NCI-H2029 treated with DMSO at 0.1 percent for 48 hours (cell line): ENCODE measurements around the gene SLC18A3.

Source experiments
- DNase-seq: peaks from one replicate; lab custom pipeline; 2025; lab: John Stamatoyannopoulos, UW

The SLC18A3 gene

DNA sequence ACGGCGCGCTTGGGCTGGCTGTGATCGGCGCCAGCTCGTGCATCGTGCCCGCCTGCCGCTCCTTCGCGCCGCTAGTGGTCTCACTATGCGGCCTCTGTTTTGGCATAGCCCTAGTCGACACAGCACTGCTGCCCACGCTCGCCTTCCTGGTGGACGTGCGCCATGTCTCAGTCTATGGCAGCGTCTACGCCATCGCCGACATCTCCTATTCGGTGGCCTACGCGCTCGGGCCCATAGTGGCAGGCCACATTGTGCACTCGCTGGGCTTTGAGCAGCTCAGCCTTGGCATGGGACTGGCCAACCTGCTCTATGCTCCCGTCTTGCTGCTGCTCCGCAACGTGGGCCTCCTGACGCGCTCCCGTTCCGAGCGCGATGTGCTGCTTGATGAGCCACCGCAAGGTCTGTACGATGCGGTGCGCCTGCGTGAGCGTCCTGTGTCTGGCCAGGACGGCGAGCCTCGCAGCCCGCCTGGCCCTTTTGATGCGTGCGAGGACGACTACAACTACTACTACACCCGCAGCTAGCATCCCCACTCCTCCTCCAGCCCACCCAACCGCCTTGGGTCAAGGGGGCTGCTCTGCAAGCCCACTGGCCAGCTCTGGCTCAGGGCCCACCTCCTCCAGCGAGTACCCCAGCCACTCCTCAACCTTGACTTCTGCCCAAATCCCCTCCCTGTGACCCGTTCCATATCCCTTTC is 1.9 kb downstream of the SLC18A3 start:
- no peak for DNase-seq

DNA sequence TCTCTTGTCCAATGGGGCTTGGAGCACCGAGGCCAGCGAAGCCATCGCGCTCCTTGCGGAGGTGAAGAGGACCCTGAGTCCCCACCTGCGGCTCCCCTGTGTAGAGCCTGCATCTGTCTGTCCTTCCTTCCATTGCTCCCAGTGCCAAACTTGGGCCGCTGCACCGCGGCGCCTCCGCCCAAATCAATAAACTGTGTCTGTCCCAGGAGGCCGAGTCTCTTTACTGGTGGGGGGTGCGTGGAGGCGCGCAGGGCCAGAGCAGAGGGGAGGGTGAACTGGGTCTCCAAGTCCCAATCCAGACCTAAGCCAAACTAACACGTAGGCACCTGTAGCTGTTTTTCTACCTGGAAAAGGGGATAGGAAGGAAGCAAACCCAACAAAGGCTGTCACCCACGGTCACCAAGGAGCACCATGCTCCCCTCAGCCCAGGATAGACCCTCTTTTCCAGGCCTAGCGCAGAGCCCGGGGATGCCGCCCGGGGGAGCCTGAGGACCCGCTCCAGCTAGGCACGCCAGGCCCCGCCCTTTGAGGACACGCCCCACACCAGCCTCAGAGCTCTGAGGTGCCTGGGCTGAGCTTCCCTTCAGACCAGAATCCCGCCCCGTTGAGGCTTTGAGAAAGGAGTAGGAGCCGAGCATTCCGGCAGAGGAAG is 2.5 kb downstream of the SLC18A3 start:
- no peak for DNase-seq

DNA sequence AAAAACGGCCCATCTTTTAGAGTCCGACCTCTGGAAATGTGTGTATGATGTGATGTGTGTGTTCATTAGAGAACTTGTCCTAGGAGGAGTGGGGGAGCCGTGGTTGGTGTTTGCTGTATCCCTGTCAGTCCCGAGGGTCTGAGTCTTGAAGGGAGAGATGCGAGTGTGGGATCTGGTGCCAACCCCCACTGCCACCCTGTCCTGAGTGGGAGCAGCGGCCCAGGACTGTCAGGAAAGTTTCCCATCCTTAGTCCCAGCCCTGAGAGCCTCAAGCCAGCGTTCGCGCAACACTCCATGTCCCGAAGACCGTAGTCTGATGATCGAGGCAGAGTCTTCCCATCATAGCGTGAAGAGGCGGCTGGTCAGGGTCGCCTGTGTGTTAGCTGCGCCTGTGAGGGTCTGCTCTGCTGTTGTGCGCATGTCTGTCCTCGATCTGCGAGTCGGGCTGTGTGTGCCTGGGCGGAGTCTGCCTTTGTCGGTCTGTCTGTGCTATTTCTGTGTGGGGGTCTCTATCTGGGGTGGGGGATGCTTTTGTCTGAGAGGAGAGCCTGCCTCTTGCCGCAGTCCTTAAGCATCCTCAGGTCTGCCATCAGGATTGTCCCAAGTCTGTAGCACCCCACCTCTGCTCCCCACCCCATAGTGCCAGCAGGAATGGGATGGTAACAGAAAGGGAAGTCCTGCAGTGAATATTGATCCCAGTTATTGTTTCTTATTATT is 3.2 kb downstream of the SLC18A3 start:
- no peak for DNase-seq

GRCh38 chr10:49613882-49614241 is 3.8 kb downstream of the SLC18A3 start, which contains the start of gene CHAT:
TSS of gene CHAT (plus strand) at chr10:49614037. CDS start at chr10:49614190, 153 bp downstream.
- no peak for DNase-seq

GRCh38 chr10:49614242-49615198 is 4.4 kb downstream of the SLC18A3 start:
- no peak for DNase-seq

DNA sequence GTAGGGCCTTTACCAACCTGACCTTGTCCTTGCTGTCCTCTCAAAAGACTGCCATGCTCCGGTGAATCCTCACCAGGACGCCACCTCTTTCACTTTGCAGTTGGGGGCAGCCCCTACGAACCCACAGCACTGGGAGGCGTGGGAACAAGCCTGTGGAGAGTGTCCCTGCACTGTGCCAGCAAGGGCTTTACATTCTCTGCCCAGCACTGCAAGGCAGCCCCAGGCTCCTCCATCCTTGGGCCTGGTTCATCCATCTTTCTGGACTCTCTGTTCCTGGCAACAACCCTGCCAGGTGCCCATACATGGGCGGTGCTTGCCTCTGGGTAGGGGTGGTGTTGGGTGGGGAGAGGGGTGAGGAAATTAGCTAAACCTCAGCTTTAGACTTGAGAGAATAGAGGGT is 5.1 kb downstream of the SLC18A3 start:
- DNase-seq = no peak

DNA sequence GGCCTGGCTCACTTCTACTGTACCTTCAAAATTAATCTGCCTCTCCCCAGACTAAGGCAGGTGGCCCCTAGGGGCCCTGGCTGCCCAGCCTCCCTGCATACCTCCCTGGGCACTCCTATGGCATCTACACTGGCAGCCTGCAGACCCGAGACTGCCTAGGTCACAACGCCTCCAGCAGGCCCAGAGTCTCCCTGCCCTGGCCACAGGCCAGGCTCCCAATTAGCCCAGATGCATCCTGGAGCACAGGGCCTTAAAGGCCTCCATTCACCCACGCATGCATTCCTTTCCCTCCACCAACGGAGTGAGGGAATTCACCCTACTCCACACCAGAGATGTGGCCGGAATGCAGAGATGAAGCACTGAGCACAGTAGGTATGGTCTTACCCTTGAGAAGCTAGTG is 5.6 kb downstream of the SLC18A3 start:
- no peak for DNase-seq

DNA sequence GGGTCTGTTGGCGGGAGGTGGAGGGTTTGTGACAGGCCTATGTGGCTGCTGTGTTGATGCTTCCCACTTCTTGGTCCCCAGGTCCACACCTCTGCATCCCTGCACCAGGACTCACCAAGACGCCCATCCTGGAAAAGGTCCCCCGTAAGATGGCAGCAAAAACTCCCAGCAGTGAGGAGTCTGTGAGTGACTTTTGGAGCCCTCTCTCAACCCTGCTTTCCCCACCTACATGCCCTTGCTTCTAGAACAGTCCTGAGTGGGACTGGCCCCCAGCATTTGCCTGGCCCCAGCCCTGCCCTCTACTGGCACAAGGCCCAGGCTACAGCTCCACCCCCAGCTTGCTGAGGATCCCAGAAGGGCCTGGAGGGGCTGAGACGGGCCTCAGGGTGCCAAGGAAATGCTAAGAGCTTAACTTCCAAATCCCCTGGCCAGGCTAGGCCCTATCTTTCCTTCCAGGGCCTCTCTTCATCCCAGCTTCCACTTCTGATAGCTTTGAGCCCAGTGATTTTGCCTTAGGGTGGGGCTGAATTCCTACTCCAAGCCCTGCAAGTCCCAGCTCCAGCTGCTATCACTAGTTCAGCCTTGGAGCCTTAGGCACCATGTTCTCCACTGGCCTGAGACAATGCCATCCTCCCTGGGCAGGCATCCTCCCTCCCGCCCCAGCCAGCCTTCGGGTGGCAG is 6.5 kb downstream of the SLC18A3 start:
- DNase-seq = no peak

DNA sequence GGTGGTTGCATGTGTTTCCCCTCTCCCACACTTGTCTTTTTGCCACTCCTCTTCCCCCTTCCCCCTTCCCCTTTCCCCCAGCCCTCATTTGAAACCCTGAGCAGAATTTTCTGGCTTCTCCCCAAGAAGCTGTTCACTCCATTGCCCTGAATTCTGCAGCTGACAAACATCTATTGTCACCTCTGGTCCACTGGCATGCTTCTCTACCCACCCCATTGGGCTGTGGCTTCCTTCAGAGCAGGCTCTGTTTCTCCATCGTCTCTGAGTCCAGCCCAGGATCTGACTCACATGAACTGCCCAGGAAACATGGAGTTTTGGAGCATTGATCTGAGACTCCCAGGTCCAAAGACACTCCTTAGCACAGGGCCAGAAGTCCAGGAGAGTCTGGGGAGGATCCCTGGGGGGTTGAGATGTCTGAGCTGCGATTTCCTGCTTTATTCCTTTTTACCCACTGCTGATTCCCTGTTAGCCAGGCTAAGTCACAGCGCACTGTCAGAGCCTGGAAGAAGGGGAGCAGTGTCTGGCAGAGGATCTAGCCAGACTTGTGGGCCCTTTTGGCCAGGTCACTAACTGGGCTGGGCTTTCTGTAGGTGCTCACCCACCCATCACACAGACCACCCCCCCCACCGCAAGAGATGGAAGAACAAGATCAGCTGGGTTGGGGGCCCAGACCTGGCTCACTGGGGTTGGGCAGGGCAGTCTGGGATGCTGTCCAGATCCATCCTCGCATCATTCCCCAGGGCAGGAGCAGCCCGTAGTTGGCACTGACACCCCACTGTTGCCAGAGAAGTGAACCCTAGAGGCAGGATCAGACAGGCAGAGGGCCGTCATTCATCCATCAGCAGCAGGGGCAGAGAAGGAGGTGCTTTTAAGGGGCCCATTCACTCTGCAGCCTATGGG is 7.3 kb downstream of the SLC18A3 start:
- DNase-seq = no peak

DNA sequence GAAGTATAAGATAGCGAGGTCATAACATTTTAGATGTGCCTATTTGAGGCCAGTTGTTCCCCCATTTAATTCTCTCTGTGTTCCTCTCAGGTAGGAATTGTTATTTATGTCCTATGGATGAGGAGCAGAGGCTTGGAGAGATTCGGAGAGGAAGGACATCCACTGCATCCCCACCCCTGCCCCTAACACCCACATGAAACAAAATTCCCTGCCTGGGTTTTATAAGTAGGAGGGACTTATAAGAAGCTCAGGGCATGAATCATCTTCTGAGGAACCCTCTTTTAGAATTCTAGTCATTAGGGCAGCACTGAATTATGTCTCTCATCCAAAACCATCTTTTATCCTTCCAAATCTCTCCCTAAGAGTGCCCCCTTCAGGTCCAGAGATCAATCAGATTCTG is 8.7 kb downstream of the SLC18A3 start:
- DNase-seq = no peak

- DNase-seq = no peak
These were observed 9.5 kb downstream of the SLC18A3 start for GRCh38 chr10:49619613-49620012.

DNA sequence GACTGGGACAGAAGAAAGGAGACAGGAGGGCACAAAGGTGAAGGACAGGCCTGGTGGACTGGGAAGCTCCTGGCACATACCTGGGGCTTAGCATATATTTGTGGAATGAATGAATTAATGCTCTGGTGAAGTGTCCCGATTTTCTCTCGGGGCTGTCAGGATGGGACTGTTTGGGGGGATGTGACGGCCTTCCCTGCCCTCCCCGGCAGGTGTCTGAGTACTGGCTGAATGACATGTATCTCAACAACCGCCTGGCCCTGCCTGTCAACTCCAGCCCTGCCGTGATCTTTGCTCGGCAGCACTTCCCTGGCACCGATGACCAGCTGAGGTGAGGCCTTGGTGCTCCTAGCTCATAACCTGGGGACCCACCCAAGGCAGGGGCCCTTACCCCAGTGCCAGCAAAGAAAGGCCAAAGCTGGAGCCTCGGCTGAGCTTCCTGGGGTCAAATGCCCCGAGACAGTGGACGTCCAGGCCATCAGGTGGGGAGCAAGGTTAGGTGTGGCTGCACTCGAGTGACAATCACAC is 10.2 kb downstream of the SLC18A3 start:
- DNase-seq = no peak

DNA sequence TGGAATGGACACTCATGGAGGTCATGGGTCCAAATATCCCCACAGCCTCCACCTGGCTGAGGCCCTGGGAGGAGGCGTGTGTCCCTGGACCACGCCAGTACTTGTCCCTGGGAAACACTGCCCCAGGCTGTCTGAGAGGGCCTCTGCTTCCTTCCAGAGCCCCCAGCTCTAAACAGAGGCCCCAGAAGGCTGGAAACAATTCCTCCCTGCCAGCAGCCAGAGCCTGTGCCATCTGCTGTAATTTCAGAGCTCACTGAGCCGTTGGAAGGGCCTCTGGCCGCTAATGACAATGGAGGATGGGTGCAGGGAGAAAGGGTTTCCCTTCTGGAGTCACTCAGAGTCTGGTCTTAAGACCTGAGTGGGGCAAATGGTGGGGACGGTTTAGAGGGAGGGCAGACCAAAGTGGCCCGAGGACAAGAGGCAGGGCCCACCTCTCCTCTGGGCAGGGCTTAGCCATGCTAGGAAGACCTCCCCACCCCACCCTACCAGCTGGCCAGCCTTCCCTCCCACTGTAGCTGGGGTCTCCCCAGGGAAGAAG is 10.8 kb downstream of the SLC18A3 start:
- no peak for DNase-seq

DNA sequence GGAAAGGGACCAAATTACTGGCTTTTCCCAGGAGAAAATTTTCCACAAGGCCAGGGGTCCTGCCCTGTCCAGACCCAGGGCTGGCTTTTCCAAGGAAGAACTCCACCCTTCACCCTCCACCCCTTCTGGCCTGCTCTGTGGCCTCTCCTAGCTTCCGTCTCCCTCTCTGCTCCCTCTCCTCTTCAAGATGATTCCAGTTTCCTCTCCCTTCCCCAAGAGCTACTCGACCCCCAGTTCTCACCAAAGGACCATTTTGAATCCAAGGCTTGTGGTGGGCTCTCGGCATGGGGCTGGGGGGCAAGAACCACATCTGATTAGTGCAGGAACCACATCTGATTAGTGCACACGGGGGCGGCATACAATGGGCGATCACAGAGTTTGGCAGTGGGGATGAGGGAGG is 11.5 kb downstream of the SLC18A3 start:
- no peak for DNase-seq

DNA sequence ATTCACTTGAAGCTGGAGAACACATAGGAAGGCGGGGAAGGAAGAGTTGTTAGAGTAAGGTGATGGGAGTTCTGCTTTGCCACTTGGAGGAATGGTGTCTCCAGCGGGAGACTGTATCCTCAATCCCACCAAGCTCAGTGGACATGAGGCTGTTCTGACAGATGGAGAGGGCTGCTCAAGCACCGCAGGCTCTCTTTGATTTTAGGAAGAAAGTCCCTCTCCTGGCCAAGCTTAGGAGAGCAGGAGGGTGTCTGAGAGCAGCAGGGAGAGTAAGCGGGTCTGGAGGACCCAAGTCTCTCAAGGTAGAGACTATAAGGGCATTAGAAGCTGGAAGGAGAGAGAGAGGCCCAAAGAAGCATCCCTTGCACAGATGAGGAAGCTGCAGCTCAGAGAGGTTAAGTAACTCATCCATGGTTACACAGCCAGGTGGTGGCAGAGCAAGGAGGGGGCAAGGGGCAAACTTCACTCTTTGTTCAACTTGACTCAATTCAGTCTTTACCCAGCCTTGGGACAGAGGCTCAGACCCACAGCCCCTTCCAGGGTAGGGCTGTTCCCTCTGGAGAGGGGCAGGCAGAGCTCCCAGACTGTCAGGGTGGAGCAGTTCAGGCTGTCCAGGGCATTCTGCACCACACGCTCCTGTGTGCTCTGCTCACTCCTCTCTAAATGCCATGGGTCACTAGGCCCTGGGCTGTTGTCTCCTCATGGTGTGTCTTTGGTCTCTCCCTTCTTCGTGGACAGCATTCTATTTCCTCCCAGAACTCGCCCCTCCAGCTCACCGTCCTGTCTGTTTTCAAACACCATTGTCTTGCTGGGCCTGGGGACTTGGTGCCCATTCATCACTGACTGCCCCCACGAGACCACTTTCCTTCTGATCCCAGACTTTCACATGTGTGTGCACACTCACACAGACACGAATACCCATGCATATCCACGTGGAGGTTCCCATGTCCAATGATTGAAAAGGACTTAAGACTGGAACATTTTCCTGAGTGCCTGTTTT is 12.6 kb downstream of the SLC18A3 start:
- no peak for DNase-seq

GRCh38 chr10:49624629-49625028 is 14.5 kb downstream of the SLC18A3 start:
- no peak for DNase-seq

- DNase-seq = no peak
These were observed 15.3 kb downstream of the SLC18A3 start for GRCh38 chr10:49625411-49625810.

DNA sequence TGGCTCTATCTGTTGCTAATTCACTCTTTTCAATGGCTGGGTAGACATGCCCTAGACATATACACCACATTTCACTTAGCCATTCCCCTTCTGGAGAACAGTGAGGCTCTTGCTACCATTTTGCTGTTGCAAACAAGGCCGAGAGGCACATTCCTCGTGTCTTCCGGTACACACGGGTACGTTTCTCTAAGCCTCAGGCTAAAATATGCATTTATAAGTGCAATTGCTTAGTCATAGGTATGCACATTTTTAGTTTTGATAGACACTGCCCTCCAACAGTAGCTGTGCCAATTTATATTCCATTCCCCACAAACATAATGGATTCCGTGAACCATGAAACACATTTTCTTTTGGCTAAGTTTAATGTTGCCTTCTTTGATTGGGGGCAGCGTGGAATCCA is 16.9 kb downstream of the SLC18A3 start:
- no peak for DNase-seq
